Measurements from ENCODE around the gene CFHR4. TPM values are rescaled to one million over a fixed set of nuclear protein-coding genes. Genes with fewer than 3 reads are reported as not detected.
A peak's percentile ranks its signal among the peaks of the same experiment; 100 is the strongest.
"Not testable (repeated sequence)": the region's sequence is repeated elsewhere in the genome, so short reads cannot be mapped to it uniquely, and the experiment has no call there.

Gene CFHR4
- total RNA-seq, 1 donor from 2014 or later: not detected

DNA sequence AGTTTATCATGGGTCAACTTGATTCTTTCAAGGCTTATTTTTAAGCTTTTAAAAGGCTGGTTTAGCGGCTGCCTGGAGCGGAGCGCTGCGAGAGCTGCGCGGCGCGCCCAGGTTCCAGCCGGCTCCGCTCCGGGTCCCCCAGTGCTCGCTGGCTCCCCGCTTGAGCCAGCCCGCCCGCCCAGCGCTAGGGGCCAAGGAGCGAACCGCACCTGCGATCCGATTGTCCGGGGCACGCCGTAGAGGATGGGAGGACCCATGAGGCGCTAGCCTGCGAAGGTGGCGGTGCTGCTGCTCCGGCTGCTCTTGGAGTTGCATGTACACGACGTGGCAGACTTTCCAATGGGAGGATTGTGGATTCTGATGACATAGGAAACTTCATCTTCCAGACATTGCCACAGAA lies 9.9 kb upstream of the CFHR4 start:
- TF ChIP-seq, protein P1, sequence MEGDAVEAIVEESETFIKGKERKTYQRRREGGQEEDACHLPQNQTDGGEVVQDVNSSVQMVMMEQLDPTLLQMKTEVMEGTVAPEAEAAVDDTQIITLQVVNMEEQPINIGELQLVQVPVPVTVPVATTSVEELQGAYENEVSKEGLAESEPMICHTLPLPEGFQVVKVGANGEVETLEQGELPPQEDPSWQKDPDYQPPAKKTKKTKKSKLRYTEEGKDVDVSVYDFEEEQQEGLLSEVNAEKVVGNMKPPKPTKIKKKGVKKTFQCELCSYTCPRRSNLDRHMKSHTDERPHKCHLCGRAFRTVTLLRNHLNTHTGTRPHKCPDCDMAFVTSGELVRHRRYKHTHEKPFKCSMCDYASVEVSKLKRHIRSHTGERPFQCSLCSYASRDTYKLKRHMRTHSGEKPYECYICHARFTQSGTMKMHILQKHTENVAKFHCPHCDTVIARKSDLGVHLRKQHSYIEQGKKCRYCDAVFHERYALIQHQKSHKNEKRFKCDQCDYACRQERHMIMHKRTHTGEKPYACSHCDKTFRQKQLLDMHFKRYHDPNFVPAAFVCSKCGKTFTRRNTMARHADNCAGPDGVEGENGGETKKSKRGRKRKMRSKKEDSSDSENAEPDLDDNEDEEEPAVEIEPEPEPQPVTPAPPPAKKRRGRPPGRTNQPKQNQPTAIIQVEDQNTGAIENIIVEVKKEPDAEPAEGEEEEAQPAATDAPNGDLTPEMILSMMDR (IDR thresholded peaks at IDR 0.05; ENCODE audit: partially characterized antibody, unreplicated experiment): no peak
- peak; percentile 28 for DNase-seq
- H3K27ac Mint-ChIP-seq (ENCODE audit: unreplicated experiment): no peak overlapping the region
- H3K36me3 Mint-ChIP-seq (ENCODE audit: unreplicated experiment): no peaks in the 10 kb centered on the region
- H3K4me1 Mint-ChIP-seq (ENCODE audit: low read depth, unreplicated experiment): no peaks in the 10 kb centered on the region
- H3K9me3 Mint-ChIP-seq (ENCODE audit: unreplicated experiment): peaks cover under 1% of the 10 kb centered on the region
- H3K27me3 Mint-ChIP-seq (ENCODE audit: unreplicated experiment): peaks cover 2% of the 10 kb centered on the region
- H3K4me3 Mint-ChIP-seq (ENCODE audit: unreplicated experiment): peak overlapping the region; percentile 82

DNA sequence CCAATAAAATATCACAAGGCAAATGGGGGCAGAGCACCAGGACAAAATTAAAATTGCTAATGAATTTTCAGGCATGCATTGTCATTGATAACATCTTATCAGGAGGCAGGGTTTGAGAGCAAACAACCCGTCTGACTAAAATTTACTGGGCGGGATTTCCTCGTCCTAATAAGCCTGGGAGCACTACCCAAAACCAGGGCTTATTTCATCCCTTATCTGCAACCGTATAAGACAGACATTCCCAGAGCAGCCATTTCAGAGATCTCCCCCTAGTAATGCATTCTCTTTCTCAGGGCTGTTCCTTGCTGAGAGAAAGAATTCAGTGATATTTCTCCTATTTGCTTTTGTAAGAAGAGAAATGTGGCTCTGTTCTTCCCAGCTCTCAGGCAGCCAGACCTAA lies 1.3 kb upstream of the CFHR4 start:
- H3K27me3 Mint-ChIP-seq (ENCODE audit: unreplicated experiment); H3K4me3 Mint-ChIP-seq (ENCODE audit: unreplicated experiment); H3K9me3 Mint-ChIP-seq (ENCODE audit: unreplicated experiment); H3K36me3 Mint-ChIP-seq (ENCODE audit: unreplicated experiment); H3K27ac Mint-ChIP-seq (ENCODE audit: unreplicated experiment); DNase-seq; H3K4me1 Mint-ChIP-seq (ENCODE audit: low read depth, unreplicated experiment): not testable (repeated sequence)

GRCh38 chr1:196890668-196891067 lies 2.8 kb downstream of the CFHR4 start:
- Mint-ChIP-seq H3K36me3 (ENCODE audit: unreplicated experiment) (no peaks in the 10 kb centered on the region), H3K27me3 (ENCODE audit: unreplicated experiment) (no peaks in the 10 kb centered on the region), H3K9me3 (ENCODE audit: unreplicated experiment) (no peaks in the 10 kb centered on the region), H3K4me3 (ENCODE audit: unreplicated experiment) (no peak overlapping the region), H3K4me1 (ENCODE audit: low read depth, unreplicated experiment) (no peaks in the 10 kb centered on the region), H3K27ac (ENCODE audit: unreplicated experiment) (no peak overlapping the region)
- no peak for DNase-seq
- TF ChIP-seq, protein P1 (IDR thresholded peaks at IDR 0.05; ENCODE audit: partially characterized antibody, unreplicated experiment): no peak

DNA sequence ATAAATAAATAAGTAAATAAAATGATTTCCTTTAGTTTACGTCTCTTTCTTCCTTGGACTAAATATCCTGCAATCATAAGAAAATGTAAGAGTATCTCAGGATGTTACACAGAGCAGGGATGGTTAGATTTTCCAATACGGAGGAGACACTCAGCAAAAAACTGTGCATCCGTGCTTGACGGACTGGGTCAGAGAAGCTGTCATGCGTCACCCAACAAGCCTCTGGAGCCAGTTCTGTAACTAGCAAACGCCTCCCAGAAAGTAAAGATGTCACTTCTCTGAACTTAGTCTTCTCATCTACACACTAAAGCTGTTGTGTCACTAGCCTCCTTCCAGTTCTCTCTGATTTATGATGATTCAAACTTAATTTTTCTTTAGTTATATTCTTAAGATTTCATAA lies 3.4 kb downstream of the CFHR4 start:
- Mint-ChIP-seq H3K4me3 (ENCODE audit: unreplicated experiment) (no peak overlapping the region), H3K27me3 (ENCODE audit: unreplicated experiment) (no peaks in the 10 kb centered on the region), H3K36me3 (ENCODE audit: unreplicated experiment) (no peaks in the 10 kb centered on the region), H3K9me3 (ENCODE audit: unreplicated experiment) (no peaks in the 10 kb centered on the region), H3K27ac (ENCODE audit: unreplicated experiment) (no peak overlapping the region), H3K4me1 (ENCODE audit: low read depth, unreplicated experiment) (no peaks in the 10 kb centered on the region)
- TF ChIP-seq, protein P1 (IDR thresholded peaks at IDR 0.05; ENCODE audit: partially characterized antibody, unreplicated experiment): no peak
- no peak for DNase-seq

- H3K27me3 Mint-ChIP-seq (ENCODE audit: unreplicated experiment): no peaks in the 10 kb centered on the region
- DNase-seq: no peak
- no peaks in the 10 kb centered on the region for H3K9me3 Mint-ChIP-seq (ENCODE audit: unreplicated experiment)
- TF ChIP-seq, protein P1 (IDR thresholded peaks at IDR 0.05; ENCODE audit: partially characterized antibody, unreplicated experiment): no peak
- H3K27ac Mint-ChIP-seq (ENCODE audit: unreplicated experiment): no peak overlapping the region
- no peaks in the 10 kb centered on the region for H3K4me1 Mint-ChIP-seq (ENCODE audit: low read depth, unreplicated experiment)
- H3K36me3 Mint-ChIP-seq (ENCODE audit: unreplicated experiment): no peaks in the 10 kb centered on the region
- no peak overlapping the region for H3K4me3 Mint-ChIP-seq (ENCODE audit: unreplicated experiment)
Observed at GRCh38 chr1:196896355-196896754, 8.5 kb downstream of the CFHR4 start.
